ENCODE results near the gene DYDC2.

- TF ChIP-seq, protein P1, sequence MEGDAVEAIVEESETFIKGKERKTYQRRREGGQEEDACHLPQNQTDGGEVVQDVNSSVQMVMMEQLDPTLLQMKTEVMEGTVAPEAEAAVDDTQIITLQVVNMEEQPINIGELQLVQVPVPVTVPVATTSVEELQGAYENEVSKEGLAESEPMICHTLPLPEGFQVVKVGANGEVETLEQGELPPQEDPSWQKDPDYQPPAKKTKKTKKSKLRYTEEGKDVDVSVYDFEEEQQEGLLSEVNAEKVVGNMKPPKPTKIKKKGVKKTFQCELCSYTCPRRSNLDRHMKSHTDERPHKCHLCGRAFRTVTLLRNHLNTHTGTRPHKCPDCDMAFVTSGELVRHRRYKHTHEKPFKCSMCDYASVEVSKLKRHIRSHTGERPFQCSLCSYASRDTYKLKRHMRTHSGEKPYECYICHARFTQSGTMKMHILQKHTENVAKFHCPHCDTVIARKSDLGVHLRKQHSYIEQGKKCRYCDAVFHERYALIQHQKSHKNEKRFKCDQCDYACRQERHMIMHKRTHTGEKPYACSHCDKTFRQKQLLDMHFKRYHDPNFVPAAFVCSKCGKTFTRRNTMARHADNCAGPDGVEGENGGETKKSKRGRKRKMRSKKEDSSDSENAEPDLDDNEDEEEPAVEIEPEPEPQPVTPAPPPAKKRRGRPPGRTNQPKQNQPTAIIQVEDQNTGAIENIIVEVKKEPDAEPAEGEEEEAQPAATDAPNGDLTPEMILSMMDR (IDR thresholded peaks at IDR 0.05; ENCODE audit: low read length) = no peak
- TF ChIP-seq EZH2 (optimal IDR thresholded peaks at IDR 0.05; ENCODE audit: low read depth, low read length) = no peak
Measured at GRCh38 chr10:80318742-80319141, 37.8 kb upstream of the DYDC2 start.

Measured in MM.1S (cell line).